Prostate gland (tissue), 2 donors: ENCODE data around the gene LMAN2.

Source experiments
- POLR2AphosphoS5 ChIP-seq: sonication (generic); formaldehyde crosslinking; IDR thresholded peaks from one replicate; pipeline ENCODE4 v1.6.1; 2017; ENCODE audit warnings: antibody characterized with exemption
- TF ChIP-seq, protein P1 (sequence below), 4 experiments: fragments of 200-600 bp in 2 of 4; fragments of 450-650 bp in 2 of 4; sonication (generic) in 2 of 4; IDR thresholded peaks; 1 replicate in 3 of 4; 2 replicates in 1 of 4; pipeline ENCODE4 v1.5.1; 2016 to 2019; ENCODE audit warnings: antibody characterized with exemption in 4 of 4, mild to moderate bottlenecking in 2 of 4, moderate library complexity in 2 of 4

DNA sequence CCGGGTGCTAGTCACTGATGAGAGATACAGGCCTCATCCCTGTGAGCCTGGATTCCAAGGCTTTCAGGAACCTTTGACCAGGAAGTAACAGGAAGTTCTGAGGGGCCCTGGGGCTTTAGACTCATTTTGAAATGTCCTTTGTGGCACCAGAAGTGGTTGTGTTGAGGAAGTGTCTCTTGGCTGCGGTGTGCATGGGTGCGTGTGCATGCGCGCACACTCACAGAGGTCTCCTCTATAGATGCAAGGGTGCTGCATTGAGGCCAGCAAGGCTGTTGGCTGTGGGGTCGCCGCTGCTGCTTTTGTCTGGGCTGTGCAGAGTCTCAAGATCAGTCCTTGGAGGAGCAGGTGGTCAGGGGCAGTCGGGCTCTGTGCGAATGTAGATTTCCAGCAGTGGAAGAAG is 55.5 kb downstream of the LMAN2 start:
- no peak for TF ChIP-seq POLR2AphosphoS5
- TF ChIP-seq, protein P1, sequence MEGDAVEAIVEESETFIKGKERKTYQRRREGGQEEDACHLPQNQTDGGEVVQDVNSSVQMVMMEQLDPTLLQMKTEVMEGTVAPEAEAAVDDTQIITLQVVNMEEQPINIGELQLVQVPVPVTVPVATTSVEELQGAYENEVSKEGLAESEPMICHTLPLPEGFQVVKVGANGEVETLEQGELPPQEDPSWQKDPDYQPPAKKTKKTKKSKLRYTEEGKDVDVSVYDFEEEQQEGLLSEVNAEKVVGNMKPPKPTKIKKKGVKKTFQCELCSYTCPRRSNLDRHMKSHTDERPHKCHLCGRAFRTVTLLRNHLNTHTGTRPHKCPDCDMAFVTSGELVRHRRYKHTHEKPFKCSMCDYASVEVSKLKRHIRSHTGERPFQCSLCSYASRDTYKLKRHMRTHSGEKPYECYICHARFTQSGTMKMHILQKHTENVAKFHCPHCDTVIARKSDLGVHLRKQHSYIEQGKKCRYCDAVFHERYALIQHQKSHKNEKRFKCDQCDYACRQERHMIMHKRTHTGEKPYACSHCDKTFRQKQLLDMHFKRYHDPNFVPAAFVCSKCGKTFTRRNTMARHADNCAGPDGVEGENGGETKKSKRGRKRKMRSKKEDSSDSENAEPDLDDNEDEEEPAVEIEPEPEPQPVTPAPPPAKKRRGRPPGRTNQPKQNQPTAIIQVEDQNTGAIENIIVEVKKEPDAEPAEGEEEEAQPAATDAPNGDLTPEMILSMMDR (IDR thresholded peaks at IDR 0.05), result no peak
